BE2C (cell line): ENCODE results near the gene ITCH.
"Not testable (repeated sequence)": the region's sequence is repeated elsewhere in the genome, so short reads cannot be mapped to it uniquely, and the experiment has no call there.

Source experiments
- DNase-seq: peaks from one replicate; pipeline ENCODE4 v3.0.0-alpha.2; 2020
- H3K27me3 ChIP-seq: fragments of 250-450 bp; sonication (Bioruptor Pico); 2 replicates; pipeline ENCODE4 v1.5.1; 2020; ENCODE audit warnings: mild to moderate bottlenecking
- H3K36me3 ChIP-seq: fragments of 250-450 bp; sonication (Bioruptor Pico); 2 replicates; pipeline ENCODE4 v1.5.1; 2020; ENCODE audit warnings: mild to moderate bottlenecking
- H3K4me1 ChIP-seq: fragments of 250-450 bp; sonication (Bioruptor Pico); 2 replicates; pipeline ENCODE4 v1.5.1; 2020
- H3K4me3 ChIP-seq: 2 replicates; pipeline ENCODE4 v1.5.1; 2011; ENCODE audit warnings: low read depth, low read length
- H3K9me3 ChIP-seq: fragments of 250-450 bp; sonication (Bioruptor Pico); 2 replicates; pipeline ENCODE4 v1.5.1; 2020
- TF ChIP-seq, protein P1 (sequence below): IDR thresholded peaks from 2 replicates; pipeline ENCODE4 v1.5.1; 2012; ENCODE audit warnings: mild to moderate bottlenecking, low read depth, low read length

ITCH gene

DNA sequence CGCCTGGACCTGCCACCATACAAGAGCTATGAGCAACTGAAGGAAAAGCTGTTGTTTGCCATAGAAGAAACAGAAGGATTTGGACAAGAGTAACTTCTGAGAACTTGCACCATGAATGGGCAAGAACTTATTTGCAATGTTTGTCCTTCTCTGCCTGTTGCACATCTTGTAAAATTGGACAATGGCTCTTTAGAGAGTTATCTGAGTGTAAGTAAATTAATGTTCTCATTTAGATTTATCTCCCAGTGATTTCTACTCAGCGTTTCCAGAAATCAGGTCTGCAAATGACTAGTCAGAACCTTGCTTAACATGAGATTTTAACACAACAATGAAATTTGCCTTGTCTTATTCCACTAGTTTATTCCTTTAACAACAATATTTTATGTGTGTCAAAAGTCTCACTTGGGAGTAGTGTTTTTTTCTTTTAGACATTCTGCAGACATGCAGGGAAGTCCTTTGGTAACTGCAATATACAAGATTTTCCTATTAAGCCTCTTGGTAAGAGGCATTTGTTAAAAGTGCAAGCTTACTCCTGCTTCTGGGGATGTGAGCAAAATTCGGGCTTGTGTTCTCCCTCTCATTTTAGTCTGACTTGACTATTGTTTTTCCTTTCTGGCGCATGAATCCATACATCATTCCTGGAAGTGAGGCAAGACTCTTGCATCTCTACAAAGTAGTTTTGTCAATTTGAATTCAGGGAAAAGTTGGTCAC, 144.8 kb downstream of the ITCH start:
- Histone ChIP-seq H3K4me3 (no peak overlapping the region), H3K9me3 (no peaks in the 10 kb centered on the region), H3K4me1 (no peaks in the 10 kb centered on the region), H3K27me3 (no peaks in the 10 kb centered on the region), H3K36me3 (peaks cover 61% of the 10 kb centered on the region)
- TF ChIP-seq, protein P1, sequence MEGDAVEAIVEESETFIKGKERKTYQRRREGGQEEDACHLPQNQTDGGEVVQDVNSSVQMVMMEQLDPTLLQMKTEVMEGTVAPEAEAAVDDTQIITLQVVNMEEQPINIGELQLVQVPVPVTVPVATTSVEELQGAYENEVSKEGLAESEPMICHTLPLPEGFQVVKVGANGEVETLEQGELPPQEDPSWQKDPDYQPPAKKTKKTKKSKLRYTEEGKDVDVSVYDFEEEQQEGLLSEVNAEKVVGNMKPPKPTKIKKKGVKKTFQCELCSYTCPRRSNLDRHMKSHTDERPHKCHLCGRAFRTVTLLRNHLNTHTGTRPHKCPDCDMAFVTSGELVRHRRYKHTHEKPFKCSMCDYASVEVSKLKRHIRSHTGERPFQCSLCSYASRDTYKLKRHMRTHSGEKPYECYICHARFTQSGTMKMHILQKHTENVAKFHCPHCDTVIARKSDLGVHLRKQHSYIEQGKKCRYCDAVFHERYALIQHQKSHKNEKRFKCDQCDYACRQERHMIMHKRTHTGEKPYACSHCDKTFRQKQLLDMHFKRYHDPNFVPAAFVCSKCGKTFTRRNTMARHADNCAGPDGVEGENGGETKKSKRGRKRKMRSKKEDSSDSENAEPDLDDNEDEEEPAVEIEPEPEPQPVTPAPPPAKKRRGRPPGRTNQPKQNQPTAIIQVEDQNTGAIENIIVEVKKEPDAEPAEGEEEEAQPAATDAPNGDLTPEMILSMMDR: no peak
- DNase-seq: no peak

GRCh38 chr20:34510575-34510974, 147.5 kb downstream of the ITCH start:
- Histone ChIP-seq H3K4me1 (no peaks in the 10 kb centered on the region; the same call in 1 of the 2 replicates), H3K9me3 (no peaks in the 10 kb centered on the region), H3K36me3 (peaks cover 49% of the 10 kb centered on the region), H3K27me3 (no peaks in the 10 kb centered on the region), H3K4me3 (no peak overlapping the region)
- no peak for DNase-seq
- TF ChIP-seq, protein P1: no peak

DNA sequence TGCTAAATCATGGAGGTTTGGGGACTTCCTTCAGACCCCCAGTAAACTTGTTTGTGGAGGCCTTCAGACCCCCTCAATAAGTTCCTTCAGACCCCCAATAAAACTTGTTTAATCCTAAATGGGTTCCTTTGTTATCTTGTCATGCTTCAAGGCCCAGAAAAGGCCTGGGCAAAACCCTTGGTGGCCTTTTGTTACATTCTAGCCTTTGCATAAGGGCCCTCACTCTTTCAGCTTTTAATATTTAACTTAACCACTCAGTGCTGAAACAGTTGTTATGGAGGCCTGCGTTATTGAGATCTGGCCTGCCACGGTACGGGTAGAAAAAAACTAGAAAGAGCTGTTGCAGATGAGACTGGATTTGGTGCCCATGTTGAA, 148.8 kb downstream of the ITCH start:
- TF ChIP-seq, protein P1: no peak
- no peaks in the 10 kb centered on the region; the same call in 1 of the 2 replicates for H3K4me1 ChIP-seq

DNA sequence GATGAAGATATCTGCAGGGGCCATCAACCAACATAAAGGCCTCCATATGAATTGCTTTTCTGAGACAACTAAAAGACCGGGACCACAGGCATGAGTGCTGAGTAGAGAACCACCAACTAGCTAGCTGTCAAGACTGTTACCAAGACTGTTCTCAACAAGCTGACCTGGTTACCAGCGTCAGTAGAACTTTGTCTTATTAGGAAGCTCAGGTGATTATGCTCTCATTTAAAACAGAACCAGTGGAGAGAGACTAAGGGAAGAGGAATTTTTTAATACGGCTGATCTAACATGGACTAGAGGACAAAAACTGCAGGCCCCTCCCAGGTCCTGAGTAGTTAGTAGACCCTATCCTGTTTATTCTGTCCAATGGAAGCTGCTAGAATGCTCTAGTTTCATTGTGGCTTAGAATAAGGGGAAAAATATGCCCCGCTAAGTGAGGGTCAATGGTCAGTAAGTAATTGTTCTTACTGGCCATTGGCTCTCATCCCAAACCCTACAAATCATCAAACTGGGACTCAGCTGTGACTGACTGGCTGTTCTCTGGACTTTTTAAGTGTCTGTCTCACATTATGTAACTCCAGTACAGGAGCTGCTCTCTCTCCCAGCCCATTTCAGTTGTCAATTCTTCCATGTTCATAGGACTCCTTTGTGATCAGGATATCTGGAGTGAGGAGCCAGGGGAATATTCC, 149.3 kb downstream of the ITCH start:
- H3K4me3 ChIP-seq: no peak overlapping the region
- no peaks in the 10 kb centered on the region for H3K9me3 ChIP-seq
- no peak for DNase-seq
- TF ChIP-seq, protein P1: no peak
- peaks cover 37% of the 10 kb centered on the region for H3K36me3 ChIP-seq
- no peaks in the 10 kb centered on the region for H3K27me3 ChIP-seq
- no peaks in the 10 kb centered on the region; the same call in 1 of the 2 replicates for H3K4me1 ChIP-seq

More for the DNA sequence above, 148.8 kb downstream of the ITCH start:
- Histone ChIP-seq H3K36me3 (peaks cover 37% of the 10 kb centered on the region), H3K9me3 (no peaks in the 10 kb centered on the region), H3K27me3 (no peaks in the 10 kb centered on the region), H3K4me3 (no peak overlapping the region)
- DNase-seq: no peak

DNA sequence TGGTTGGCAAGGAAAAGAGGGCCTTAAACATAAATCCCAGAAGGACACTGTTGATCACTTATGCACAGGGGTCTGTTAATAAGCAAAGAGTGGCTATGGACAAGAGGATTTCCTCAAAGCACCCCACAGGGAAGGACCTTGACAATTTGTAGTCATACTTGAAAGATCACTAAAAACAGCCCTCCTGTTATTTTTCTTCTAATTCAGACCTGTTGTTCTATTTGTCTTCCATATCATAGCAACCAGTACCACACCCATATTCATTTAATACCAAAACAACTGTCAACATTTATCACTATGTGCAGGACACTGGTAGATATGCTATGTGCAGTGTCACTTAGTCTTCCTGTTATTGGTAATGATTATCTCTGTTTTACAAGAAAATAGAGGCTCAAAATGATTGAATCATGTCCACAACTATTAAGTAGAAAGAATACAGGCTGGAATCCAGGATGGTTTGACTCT, 149.9 kb downstream of the ITCH start:
- no peak overlapping the region for H3K4me3 ChIP-seq
- H3K4me1 ChIP-seq: no peaks in the 10 kb centered on the region; the same call in 1 of the 2 replicates
- peaks cover 32% of the 10 kb centered on the region for H3K36me3 ChIP-seq
- no peaks in the 10 kb centered on the region for H3K9me3 ChIP-seq
- no peaks in the 10 kb centered on the region for H3K27me3 ChIP-seq
- TF ChIP-seq, protein P1: no peak
- no peak for DNase-seq

DNA sequence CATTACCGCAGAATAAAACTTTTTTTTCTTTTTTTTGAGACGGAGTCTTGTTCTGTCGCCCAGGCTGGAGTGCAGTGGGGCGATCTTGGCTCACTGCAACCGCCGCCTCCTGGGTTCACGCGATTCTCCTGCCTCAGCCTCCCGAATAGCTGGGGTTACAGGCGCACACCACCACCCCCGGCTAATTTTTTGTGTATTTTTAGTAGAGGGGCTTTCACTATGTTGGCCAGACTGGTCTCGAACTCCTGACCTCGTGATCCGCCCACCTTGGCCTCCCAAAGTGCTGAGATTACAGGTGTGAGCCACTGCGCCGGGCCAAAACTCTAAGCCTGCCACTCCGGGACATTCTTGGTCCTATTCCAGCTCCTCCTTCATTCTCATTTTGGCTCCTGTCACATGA, 151.0 kb downstream of the ITCH start:
- H3K4me1 ChIP-seq, H3K9me3 ChIP-seq, H3K27me3 ChIP-seq, H3K4me3 ChIP-seq, DNase-seq: not testable (repeated sequence)
- H3K36me3 ChIP-seq: peaks cover 25% of the 10 kb centered on the region
